ENCODE data around the gene SEMA7A.

- TF ChIP-seq CTCF (IDR thresholded peaks at IDR 0.05; ENCODE audit: low read depth, low read length): no peak
- no peak for TF ChIP-seq EZH2phosphoT487 (IDR thresholded peaks at IDR 0.05; ENCODE audit: low read depth)
Measured at GRCh38 chr15:74403991-74404563, 29.7 kb downstream of the SEMA7A start.

Data from OCI-LY3 (cell line).